MM.1S (cell line): ENCODE results near the gene RASGEF1B.

Source experiments
- CTCF ChIP-seq: fragments of 300-600 bp; sonication (generic); IDR thresholded peaks from 2 replicates; pipeline ENCODE4 v1.5.1; 2016; ENCODE audit warnings: antibody characterized with exemption, low read length, mixed read lengths
- EZH2 ChIP-seq: fragments of 300-600 bp; sonication (generic); optimal IDR thresholded peaks from 2 replicates; pipeline ENCODE3; 2017; ENCODE audit warnings: low read depth, mild to moderate bottlenecking, antibody characterized with exemption, low read length, mixed read lengths

GRCh38 chr4:81447566-81448229 lies 24.0 kb downstream of the RASGEF1B start:
- TF ChIP-seq CTCF (no peak), EZH2 (no peak)
